Uterus (tissue), 2 donors: Measurements from ENCODE around the gene AP2A2.

ENCODE experiments used
- CTCF ChIP-seq, 4 experiments: fragments of 200-600 bp in 2 of 4; fragments of 450-650 bp in 2 of 4; sonication (generic) in 2 of 4; IDR thresholded peaks; one replicate each; pipeline ENCODE4 v1.5.1; 2016 to 2019; ENCODE audit warnings: antibody characterized with exemption in 4 of 4, mild to moderate bottlenecking in 2 of 4, moderate library complexity in 1 of 4
- POLR2A ChIP-seq, 2 donors: fragments of 450-650 bp; IDR thresholded peaks; one replicate each; pipeline ENCODE4 v1.6.1; 2016; ENCODE audit warnings: antibody characterized with exemption in 2 of 2, mild to moderate bottlenecking in 1 of 2, moderate library complexity in 1 of 2

DNA sequence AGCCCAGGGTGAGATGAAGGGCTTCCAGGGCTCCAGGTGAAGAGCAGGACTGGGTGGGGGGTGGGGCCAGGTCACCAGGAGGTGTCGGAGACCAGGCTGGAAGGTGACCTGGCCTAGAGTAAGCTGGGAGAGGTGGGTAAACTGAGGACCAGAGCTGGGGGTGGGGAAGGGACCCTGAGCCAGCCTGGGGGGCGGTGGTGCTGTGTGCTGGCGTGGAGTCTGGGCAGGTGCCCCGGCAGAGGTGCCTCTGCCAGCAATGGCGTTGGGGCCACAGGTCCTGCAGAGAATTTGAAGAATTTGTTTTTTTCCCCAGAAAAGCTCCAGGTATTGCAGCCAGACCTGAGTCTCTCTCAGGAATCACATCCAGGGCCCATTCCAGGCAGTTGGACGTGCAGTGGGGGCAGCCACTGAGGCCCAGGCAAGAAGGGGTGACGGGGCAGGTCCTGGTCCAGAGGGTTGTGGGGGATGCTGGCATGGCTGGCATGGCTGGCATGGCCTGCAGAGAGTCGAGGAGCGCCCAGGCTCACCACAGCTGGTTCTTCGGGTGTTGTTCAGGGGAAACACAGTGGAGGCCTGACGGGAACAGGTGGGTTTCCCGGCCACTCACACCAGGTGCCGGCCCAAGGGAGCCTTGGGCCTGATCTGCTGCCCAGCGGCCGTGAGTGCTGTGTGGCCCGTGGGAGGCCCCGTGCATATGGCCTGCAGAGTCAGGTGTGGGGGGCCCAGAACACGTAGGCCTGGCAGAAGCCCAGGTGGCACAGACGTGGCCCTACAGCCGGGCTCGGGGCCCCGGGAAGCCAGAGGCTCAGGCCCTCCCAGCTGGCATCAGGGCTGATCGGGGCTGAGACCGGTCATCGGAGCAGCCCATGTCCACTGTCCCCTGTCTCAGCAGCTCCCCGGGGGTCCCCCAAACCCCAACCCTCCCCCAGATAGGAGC lies 117.2 kb downstream of the AP2A2 start:
- TF ChIP-seq CTCF (IDR thresholded peaks at IDR 0.05) (no peak), POLR2A (IDR thresholded peaks at IDR 0.05) (no peak)
